HepG2 (cell line): ENCODE data around the gene TAMM41. TPM values are rescaled to one million over a fixed set of nuclear protein-coding genes. Genes with fewer than 3 reads are reported as not detected.

Experiments used
- FOXO1 ChIP-seq: sonication (generic); formaldehyde crosslinking; IDR thresholded peaks from 2 replicates; pipeline ENCODE4 v1.4.0; 2020; ENCODE audit warnings: missing genetic modification reagents
- NBN ChIP-seq: fragments of 450-650 bp; conservative IDR thresholded peaks from 2 replicates; pipeline ENCODE4 v1.6.1; 2017
- PRDM10 ChIP-seq: sonication (generic); formaldehyde crosslinking; IDR thresholded peaks from 2 replicates; pipeline ENCODE4 v1.4.0; 2020; ENCODE audit warnings: low read depth, missing genetic modification reagents
- REPIN1 ChIP-seq: sonication (generic); formaldehyde crosslinking; IDR thresholded peaks from 2 replicates; pipeline ENCODE4 v1.8.0; 2022; ENCODE audit warnings: missing genetic modification reagents, low read depth, mild to moderate bottlenecking, borderline replicate concordance
- RFXAP ChIP-seq: sonication (generic); formaldehyde crosslinking; IDR thresholded peaks from 2 replicates; pipeline ENCODE4 v1.4.0; 2020; ENCODE audit warnings: missing genetic modification reagents, borderline replicate concordance
- SNRNP70 ChIP-seq: fragments of 200-400 bp; formaldehyde crosslinking; IDR thresholded peaks from 2 replicates; pipeline ENCODE4 v1.6.1; 2017; ENCODE audit warnings: mild to moderate bottlenecking, low read depth, low read length, moderate library complexity
- SOX6 ChIP-seq, 2 experiments: fragments of 450-650 bp in 1 of 2; sonication (generic) in 1 of 2; formaldehyde crosslinking in 1 of 2; IDR thresholded peaks; 2 replicates each; pipeline versions ENCODE4 v1.4.0 to v1.6.1; 2017 to 2020; ENCODE audit warnings: antibody characterized with exemption in 1 of 2, mild to moderate bottlenecking in 1 of 2, missing genetic modification reagents in 1 of 2
- TBL1XR1 ChIP-seq: fragments of 150-350 bp; IDR thresholded peaks from 2 replicates; pipeline ENCODE4 v1.6.1; 2014; ENCODE audit warnings: borderline replicate concordance, low read length; ENCODE audit not compliant: partially characterized antibody
- TGIF2 ChIP-seq: IDR thresholded peaks from 2 replicates; pipeline ENCODE4 v1.6.1; 2016; ENCODE audit warnings: control low read depth, missing compliant biosample characterization
- ZFY ChIP-seq: sonication (generic); formaldehyde crosslinking; IDR thresholded peaks from 2 replicates; pipeline ENCODE4 v1.4.0; 2020; ENCODE audit warnings: missing genetic modification reagents
- ZNF12 ChIP-seq: sonication (generic); formaldehyde crosslinking; IDR thresholded peaks from 2 replicates; pipeline ENCODE4 v1.5.0; 2020; ENCODE audit warnings: missing genetic modification reagents
- ZNF317 ChIP-seq: sonication (generic); formaldehyde crosslinking; IDR thresholded peaks from 2 replicates; pipeline ENCODE4 v1.5.0; 2020; ENCODE audit warnings: mild to moderate bottlenecking, missing genetic modification reagents
- polyA plus RNA-seq, 8 experiments: library from polyadenylated mRNA; depleted of rRNA in 3 of 8; stranded (reverse) in 7 of 8; unstranded in 1 of 8; fragments of >200 nt; fragmentation: Illumina TruSeq in 4 of 8; extraction: Trizol in 4 of 8; gene quantifications; 2 replicates each; pipeline versions ENCODE4 v1.2.1 to v1.2.3, GENCODE V29; 2011 to 2016; ENCODE audit warnings: low read depth in 4 of 8, missing spikeins in 1 of 8, mixed read lengths in 1 of 8; ENCODE audit not compliant: insufficient read depth in 1 of 8
- total RNA-seq, 5 experiments: library from RNA; depleted of rRNA; stranded (reverse); fragments of >200 nt; fragmentation: Illumina TruSeq; extraction: Trizol; gene quantifications; 2 replicates each; pipeline ENCODE4 v1.2.3, GENCODE V29; 2016; ENCODE audit warnings: low read depth in 1 of 5
- TF ChIP-seq, protein P1 (sequence below): sonication (generic); formaldehyde crosslinking; IDR thresholded peaks from 2 replicates; pipeline ENCODE4 v1.4.0; 2020; ENCODE audit warnings: mild to moderate bottlenecking, missing genetic modification reagents
- TF ChIP-seq, protein P2 (sequence below): sonication (generic); formaldehyde crosslinking; IDR thresholded peaks from 2 replicates; pipeline ENCODE4 v1.8.0; 2022; ENCODE audit warnings: missing genetic modification reagents, low read depth, mild to moderate bottlenecking, borderline replicate concordance
- TF ChIP-seq, protein P3 (sequence below): sonication (generic); formaldehyde crosslinking; IDR thresholded peaks from 2 replicates; pipeline ENCODE4 v1.4.0; 2020; ENCODE audit warnings: low read depth, mild to moderate bottlenecking, missing genetic modification reagents
- TF ChIP-seq, protein P4 (sequence below): sonication (generic); formaldehyde crosslinking; IDR thresholded peaks from 2 replicates; pipeline ENCODE4 v1.5.0; 2020; ENCODE audit warnings: mild to moderate bottlenecking, missing genetic modification reagents
- TF ChIP-seq, protein P5 (sequence below): sonication (generic); formaldehyde crosslinking; IDR thresholded peaks from 2 replicates; pipeline ENCODE4 v1.5.0; 2020; ENCODE audit warnings: missing genetic modification reagents

The TAMM41 gene
- total and polyA plus RNA-seq, 2 of the 13 experiments (the other 11 are each of a cell fraction or from before 2014, with no cell fraction given) = 9.9 to 12.2 TPM

GRCh38 chr3:11770477-11771391 is 76.0 kb downstream of the TAMM41 start (continued):
- no peak for TF ChIP-seq TBL1XR1
- peak; percentile 75 for TF ChIP-seq PRDM10 (CRISPR knock-in tag)
- TF ChIP-seq RFXAP (CRISPR knock-in tag) = peak; percentile 97
- TF ChIP-seq, protein P1, sequence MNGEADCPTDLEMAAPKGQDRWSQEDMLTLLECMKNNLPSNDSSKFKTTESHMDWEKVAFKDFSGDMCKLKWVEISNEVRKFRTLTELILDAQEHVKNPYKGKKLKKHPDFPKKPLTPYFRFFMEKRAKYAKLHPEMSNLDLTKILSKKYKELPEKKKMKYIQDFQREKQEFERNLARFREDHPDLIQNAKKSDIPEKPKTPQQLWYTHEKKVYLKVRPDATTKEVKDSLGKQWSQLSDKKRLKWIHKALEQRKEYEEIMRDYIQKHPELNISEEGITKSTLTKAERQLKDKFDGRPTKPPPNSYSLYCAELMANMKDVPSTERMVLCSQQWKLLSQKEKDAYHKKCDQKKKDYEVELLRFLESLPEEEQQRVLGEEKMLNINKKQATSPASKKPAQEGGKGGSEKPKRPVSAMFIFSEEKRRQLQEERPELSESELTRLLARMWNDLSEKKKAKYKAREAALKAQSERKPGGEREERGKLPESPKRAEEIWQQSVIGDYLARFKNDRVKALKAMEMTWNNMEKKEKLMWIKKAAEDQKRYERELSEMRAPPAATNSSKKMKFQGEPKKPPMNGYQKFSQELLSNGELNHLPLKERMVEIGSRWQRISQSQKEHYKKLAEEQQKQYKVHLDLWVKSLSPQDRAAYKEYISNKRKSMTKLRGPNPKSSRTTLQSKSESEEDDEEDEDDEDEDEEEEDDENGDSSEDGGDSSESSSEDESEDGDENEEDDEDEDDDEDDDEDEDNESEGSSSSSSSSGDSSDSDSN = no peak
- TF ChIP-seq, protein P2, sequence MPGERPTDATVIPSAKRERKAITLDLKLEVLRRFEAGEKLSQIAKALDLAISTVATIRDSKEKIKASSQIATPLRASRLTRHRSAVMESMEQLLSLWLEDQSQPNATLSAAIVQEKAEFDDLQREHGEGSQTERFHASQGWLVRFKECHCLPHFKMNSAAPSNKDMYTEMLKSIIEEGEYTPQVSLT (CRISPR knock-in tag) = no peak
- 0 out of 2 replicates have a peak, but pooled peaks have one; percentile 24 for TF ChIP-seq REPIN1 (CRISPR knock-in tag)
- TF ChIP-seq TGIF2 (CRISPR knock-in tag) = 0 out of 2 replicates have a peak, but pooled peaks have one; percentile 29
- TF ChIP-seq, protein P3, sequence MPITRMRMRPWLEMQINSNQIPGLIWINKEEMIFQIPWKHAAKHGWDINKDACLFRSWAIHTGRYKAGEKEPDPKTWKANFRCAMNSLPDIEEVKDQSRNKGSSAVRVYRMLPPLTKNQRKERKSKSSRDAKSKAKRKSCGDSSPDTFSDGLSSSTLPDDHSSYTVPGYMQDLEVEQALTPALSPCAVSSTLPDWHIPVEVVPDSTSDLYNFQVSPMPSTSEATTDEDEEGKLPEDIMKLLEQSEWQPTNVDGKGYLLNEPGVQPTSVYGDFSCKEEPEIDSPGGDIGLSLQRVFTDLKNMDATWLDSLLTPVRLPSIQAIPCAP (CRISPR knock-in tag) = no peak
- TF ChIP-seq, protein P4, sequence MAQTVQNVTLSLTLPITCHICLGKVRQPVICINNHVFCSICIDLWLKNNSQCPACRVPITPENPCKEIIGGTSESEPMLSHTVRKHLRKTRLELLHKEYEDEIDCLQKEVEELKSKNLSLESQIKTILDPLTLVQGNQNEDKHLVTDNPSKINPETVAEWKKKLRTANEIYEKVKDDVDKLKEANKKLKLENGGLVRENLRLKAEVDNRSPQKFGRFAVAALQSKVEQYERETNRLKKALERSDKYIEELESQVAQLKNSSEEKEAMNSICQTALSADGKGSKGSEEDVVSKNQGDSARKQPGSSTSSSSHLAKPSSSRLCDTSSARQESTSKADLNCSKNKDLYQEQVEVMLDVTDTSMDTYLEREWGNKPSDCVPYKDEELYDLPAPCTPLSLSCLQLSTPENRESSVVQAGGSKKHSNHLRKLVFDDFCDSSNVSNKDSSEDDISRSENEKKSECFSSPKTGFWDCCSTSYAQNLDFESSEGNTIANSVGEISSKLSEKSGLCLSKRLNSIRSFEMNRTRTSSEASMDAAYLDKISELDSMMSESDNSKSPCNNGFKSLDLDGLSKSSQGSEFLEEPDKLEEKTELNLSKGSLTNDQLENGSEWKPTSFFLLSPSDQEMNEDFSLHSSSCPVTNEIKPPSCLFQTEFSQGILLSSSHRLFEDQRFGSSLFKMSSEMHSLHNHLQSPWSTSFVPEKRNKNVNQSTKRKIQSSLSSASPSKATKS (CRISPR knock-in tag) = no peak
- no peak for TF ChIP-seq NBN
- TF ChIP-seq, protein P5, sequence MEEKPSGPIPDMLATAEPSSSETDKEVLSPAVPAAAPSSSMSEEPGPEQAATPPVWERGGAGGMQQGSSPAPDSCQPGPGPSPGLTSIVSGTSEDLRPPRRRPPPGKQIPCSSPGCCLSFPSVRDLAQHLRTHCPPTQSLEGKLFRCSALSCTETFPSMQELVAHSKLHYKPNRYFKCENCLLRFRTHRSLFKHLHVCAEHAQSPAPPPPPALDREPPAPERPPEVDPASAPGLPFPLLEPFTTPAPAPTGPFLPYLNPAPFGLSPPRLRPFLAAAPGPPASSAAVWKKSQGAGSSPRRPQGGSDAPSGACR (CRISPR knock-in tag) = no peak
- no peak for TF ChIP-seq ZNF12
- TF ChIP-seq FOXO1 (CRISPR knock-in tag) = no peak
- peak; percentile 98 for TF ChIP-seq ZNF317 (CRISPR knock-in tag)
- TF ChIP-seq ZFY = peak; percentile 28; the same call in 1 of the 2 replicates
- TF ChIP-seq SOX6 (IDR thresholded peaks at IDR 0.05) = no peak
- no peak for TF ChIP-seq SOX6 (CRISPR knock-in tag; IDR thresholded peaks at IDR 0.05)
- no peak for TF ChIP-seq SNRNP70
